Smooth muscle cell (in vitro differentiated cells): ENCODE data around the gene CCDC33. TPM values are rescaled to one million over a fixed set of nuclear protein-coding genes. Genes with fewer than 3 reads are reported as not detected.

Source experiments
- DNase-seq: peaks from one replicate; lab custom pipeline; 2025; ENCODE audit not compliant: unreplicated experiment; lab: John Stamatoyannopoulos, UW
- H2AFZ ChIP-seq: fragments of 200-600 bp; sonication (generic); 2 replicates; pipeline ENCODE4 v1.6.0; 2016; ENCODE audit warnings: antibody characterized with exemption, low read depth, mild to moderate bottlenecking
- H3F3A ChIP-seq: fragments of 200-600 bp; sonication (generic); 2 replicates; pipeline ENCODE4 v1.6.0; 2017; ENCODE audit warnings: antibody characterized with exemption, low read depth
- H3K27ac ChIP-seq: fragments of 200-600 bp; sonication (generic); 2 replicates; pipeline ENCODE4 v1.5.1; 2016; ENCODE audit warnings: low read depth, mild to moderate bottlenecking
- H3K27me3 ChIP-seq: fragments of 200-600 bp; sonication (generic); 2 replicates; pipeline ENCODE4 v1.6.1; 2016; ENCODE audit warnings: low read depth, mild to moderate bottlenecking
- H3K36me3 ChIP-seq: fragments of 200-600 bp; sonication (generic); 2 replicates; pipeline ENCODE4 v1.5.1; 2016; ENCODE audit warnings: low read depth
- H3K4me1 ChIP-seq: fragments of 200-600 bp; sonication (generic); 2 replicates; pipeline ENCODE4 v1.5.1; 2016; ENCODE audit warnings: low read depth
- H3K4me2 ChIP-seq: fragments of 200-600 bp; sonication (generic); 2 replicates; pipeline ENCODE4 v1.6.0; 2016; ENCODE audit warnings: mild to moderate bottlenecking
- H3K4me3 ChIP-seq: fragments of 200-600 bp; sonication (generic); 2 replicates; pipeline ENCODE4 v1.5.1; 2016; ENCODE audit warnings: mild to moderate bottlenecking
- H3K79me2 ChIP-seq: fragments of 200-600 bp; sonication (generic); 2 replicates; pipeline ENCODE4 v1.6.0; 2016; ENCODE audit warnings: low read depth, mild to moderate bottlenecking
- H3K9ac ChIP-seq: fragments of 200-600 bp; sonication (generic); 2 replicates; pipeline ENCODE4 v1.6.0; 2016; ENCODE audit warnings: low read depth
- H3K9me3 ChIP-seq: fragments of 200-600 bp; sonication (generic); replicated peaks from 2 replicates; pipeline ENCODE4 v1.5.1; 2016; ENCODE audit warnings: low read depth
- H4K20me1 ChIP-seq: fragments of 200-600 bp; sonication (generic); 2 replicates; pipeline ENCODE4 v1.6.0; 2016; ENCODE audit warnings: low read depth
- CTCF ChIP-seq: fragments of 200-600 bp; sonication (generic); IDR thresholded peaks from 2 replicates; pipeline ENCODE4 v1.5.1; 2017; ENCODE audit warnings: borderline replicate concordance, mild to moderate bottlenecking, antibody characterized with exemption; ENCODE audit not compliant: insufficient read depth, poor library complexity, severe bottlenecking
- WGBS: methylation state at CpG from one replicate; pipeline ENCODE4 v1.1.7; 2016; ENCODE audit warnings: low lambda C conversion rate; 5-methylcytosine and 5-hydroxymethylcytosine counted together
- polyA plus RNA-seq: library from polyadenylated mRNA; unstranded; fragments of >200 nt; fragmentation: Nextera tagmentation; extraction: Ambion mirVana; gene quantifications from 2 replicates; pipeline ENCODE4 v1.2.1, GENCODE V29; 2016
- total RNA-seq: library from RNA; depleted of rRNA; stranded (reverse); fragments of >200 nt; gene quantifications from 2 replicates; pipeline ENCODE4 v1.2.3, GENCODE V29; 2014

The CCDC33 gene
- total and polyA plus RNA-seq, 2 experiments from 2014 or later, result 3.8 to 5.8 TPM

DNA sequence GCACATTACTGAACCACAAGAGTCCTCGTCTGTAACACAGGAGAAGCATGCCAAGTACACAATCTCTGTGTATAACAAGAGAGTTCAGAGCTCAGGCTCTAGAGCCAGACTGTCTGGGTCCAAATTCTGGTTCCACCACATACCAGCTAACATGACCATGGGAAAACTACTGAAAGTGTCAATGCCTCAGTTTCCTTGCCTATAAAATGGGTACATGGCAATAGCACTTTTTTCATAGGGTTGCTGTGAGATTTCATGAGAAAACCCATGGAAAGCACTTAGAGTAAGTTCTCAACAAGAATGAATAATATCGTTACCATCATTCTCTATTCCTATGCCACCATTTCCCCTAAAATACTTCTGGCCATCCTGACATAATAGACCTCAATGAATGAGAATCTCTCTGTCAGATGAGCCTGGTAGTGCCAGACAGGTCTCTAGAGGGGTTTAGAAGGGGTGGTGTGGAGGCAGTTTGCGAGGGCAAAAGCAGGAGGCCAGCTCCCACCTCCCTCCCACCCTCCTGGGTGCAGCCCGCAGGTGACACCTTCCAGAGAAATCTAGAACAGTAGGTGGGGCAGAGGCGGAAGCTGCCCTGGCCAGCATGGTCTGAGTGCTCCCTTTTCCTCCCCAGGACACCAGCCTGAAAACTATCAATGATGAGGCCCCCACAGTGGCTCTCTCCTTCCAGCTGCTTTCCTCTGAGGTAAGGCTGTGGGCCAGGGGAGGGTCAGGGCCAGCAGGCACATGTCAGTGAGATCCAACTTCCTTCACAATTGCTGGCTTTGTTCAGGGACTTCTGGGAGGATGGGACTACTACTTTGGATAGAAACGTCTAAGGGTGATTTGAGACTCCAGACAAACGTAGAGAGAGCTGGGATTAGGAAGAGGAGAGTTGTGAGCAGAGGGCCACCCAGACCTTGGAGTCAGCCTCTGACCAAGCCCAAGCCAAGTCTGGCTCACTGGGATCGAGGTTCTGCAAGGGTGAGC is 45.3 kb downstream of the CCDC33 start:
- Histone ChIP-seq H3K4me3 (no peak overlapping the region), H4K20me1 (no peaks in the 10 kb centered on the region), H3K9ac (no peak overlapping the region), H3K36me3 (no peaks in the 10 kb centered on the region), H3K27me3 (no peaks in the 10 kb centered on the region), H3K27ac (no peak overlapping the region), H3K9me3 (no peaks in the 10 kb centered on the region), H3K4me1 (peaks cover 17% of the 10 kb centered on the region), H2AFZ (no peak overlapping the region), H3K4me2 (no peak overlapping the region), H3F3A (no peaks in the 10 kb centered on the region), H3K79me2 (no peaks in the 10 kb centered on the region)
- DNase-seq, result no peak
- no peak for TF ChIP-seq CTCF
- 72% methylated on average over 8 of the region's 8 CpGs for WGBS

GRCh38 chr15:74283368-74283767 is 47.2 kb downstream of the CCDC33 start:
- H2AFZ ChIP-seq, result no peak overlapping the region
- H3K36me3 ChIP-seq, result no peaks in the 10 kb centered on the region
- H3K27me3 ChIP-seq, result no peaks in the 10 kb centered on the region
- no peak overlapping the region for H3K9ac ChIP-seq
- DNase-seq, result no peak
- TF ChIP-seq CTCF, result no peak
- no peak overlapping the region for H3K4me2 ChIP-seq
- no peak overlapping the region for H3K4me3 ChIP-seq
- WGBS, result 73% methylated on average over 7 of the region's 7 CpGs
- no peaks in the 10 kb centered on the region for H4K20me1 ChIP-seq
- no peaks in the 10 kb centered on the region for H3K79me2 ChIP-seq
- H3F3A ChIP-seq, result no peaks in the 10 kb centered on the region
- no peak overlapping the region for H3K27ac ChIP-seq
- peaks cover 17% of the 10 kb centered on the region for H3K4me1 ChIP-seq
- no peaks in the 10 kb centered on the region for H3K9me3 ChIP-seq

GRCh38 chr15:74289671-74290070 is 53.5 kb downstream of the CCDC33 start:
- H3K4me2 ChIP-seq, result peak overlapping the region; percentile 74
- peaks cover 14% of the 10 kb centered on the region for H3K4me1 ChIP-seq
- H4K20me1 ChIP-seq, result no peaks in the 10 kb centered on the region
- DNase-seq, result no peak
- H3K9me3 ChIP-seq, result no peaks in the 10 kb centered on the region
- H3K4me3 ChIP-seq, result no peak overlapping the region
- no peaks in the 10 kb centered on the region for H3K79me2 ChIP-seq
- no peaks in the 10 kb centered on the region for H3K27me3 ChIP-seq
- H2AFZ ChIP-seq, result no peak overlapping the region
- no peaks in the 10 kb centered on the region for H3K36me3 ChIP-seq
- TF ChIP-seq CTCF, result no peak
- H3F3A ChIP-seq, result peaks cover 23% of the 10 kb centered on the region
- no peak overlapping the region for H3K9ac ChIP-seq
- H3K27ac ChIP-seq, result peak overlapping the region; percentile 74

GRCh38 chr15:74290645-74291044 is 54.5 kb downstream of the CCDC33 start:
- peaks cover 14% of the 10 kb centered on the region for H3K4me1 ChIP-seq
- H3K4me2 ChIP-seq, result peak overlapping the region; percentile 74
- H3K27me3 ChIP-seq, result no peaks in the 10 kb centered on the region

More at GRCh38 chr15:74290645-74291044, 54.5 kb downstream of the CCDC33 start:
- no peak overlapping the region for H2AFZ ChIP-seq
- H3K36me3 ChIP-seq, result no peaks in the 10 kb centered on the region
- H3F3A ChIP-seq, result peaks cover 23% of the 10 kb centered on the region
- H3K9me3 ChIP-seq, result no peaks in the 10 kb centered on the region
- H3K4me3 ChIP-seq, result no peak overlapping the region
- peak overlapping the region; percentile 74 for H3K27ac ChIP-seq
- no peak for TF ChIP-seq CTCF
- H3K9ac ChIP-seq, result no peak overlapping the region
- DNase-seq, result no peak
- H3K79me2 ChIP-seq, result no peaks in the 10 kb centered on the region
- H4K20me1 ChIP-seq, result no peaks in the 10 kb centered on the region
